Measurements from ENCODE around the gene PNKD. TPM values are rescaled to one million over a fixed set of nuclear protein-coding genes. Genes with fewer than 3 reads are reported as not detected.
A peak's percentile ranks its signal among the peaks of the same experiment; 100 is the strongest.

The PNKD gene
- polyA plus RNA-seq, 2 of the 4 experiments (the other 2 are of a cell fraction), result 46.2 to 51.7 TPM

GRCh38 chr2:218322768-218323525, 52.6 kb downstream of the PNKD start:
- FAIRE-seq, result no peak
- Histone ChIP-seq H3K4me3 (peak overlapping the region; percentile 82), H3K9me3 (no peaks in the 10 kb centered on the region), H3K4me2 (peak overlapping the region; percentile 89), H3K4me1 (peaks cover 32% of the 10 kb centered on the region), H3K27ac (peak overlapping the region; percentile 93 to 98)
- POLR2A ChIA-PET, result interaction anchor here (0.6 to 1.8 kb wide), 7 partner anchors 20 to 210 kb away, joined by 3 to 5 read pairs (median 3); partner anchors contain the start of genes AAMP, CATIP and PNKD
- TF ChIP-seq HES2 (IDR thresholded peaks at IDR 0.05) (no peak), MAFK (IDR thresholded peaks at IDR 0.05; ENCODE audit: partially characterized antibody) (no peak), MAX (IDR thresholded peaks at IDR 0.05) (peak; percentile 35), PHF8 (IDR thresholded peaks at IDR 0.05; ENCODE audit: borderline replicate concordance, low read depth) (peak; percentile 45; the same call in 1 of the 2 replicates), BHLHE40 (IDR thresholded peaks at IDR 0.05; ENCODE audit: low read depth, low read length) (0 out of 2 replicates have a peak, but pooled peaks have one; percentile 26), CBX2 (IDR thresholded peaks at IDR 0.05; ENCODE audit: borderline replicate concordance, low read depth) (no peak), MYC (IDR thresholded peaks at IDR 0.05; ENCODE audit: borderline replicate concordance, low read length) (peak; percentile 81; the same call in 1 of the 2 replicates), ZNF302 (CRISPR knock-in tag; IDR thresholded peaks at IDR 0.05) (no peak), JUN (IDR thresholded peaks at IDR 0.05) (peak; percentile 25 to 37; a peak in 3 of 5 replicates), BCL3 (IDR thresholded peaks at IDR 0.05) (0 out of 3 replicates have a peak, but pooled peaks have one; percentile 21), POLR2A (IDR thresholded peaks at IDR 0.05; ENCODE audit: low read length) (peak; percentile 55), USF2 (IDR thresholded peaks at IDR 0.05) (peak; percentile 13; the same call in 1 of the 2 replicates), PBX3 (IDR thresholded peaks at IDR 0.05) (0 out of 2 replicates have a peak, but pooled peaks have one; percentile 17), NPAS2 (CRISPR knock-in tag; IDR thresholded peaks at IDR 0.05; ENCODE audit: borderline replicate concordance) (no peak), SREBF2 (IDR thresholded peaks at IDR 0.05) (no peak)
- CTCF ChIA-PET, result interaction anchor here (0.6 to 6.3 kb wide), 8 partner anchors 16 to 364 kb away, joined by 3 to 28 read pairs (median 4); partner anchors contain the start of gene CATIP
- ATAC-seq, result peak; percentile 80 to 85
- DNase-seq (ENCODE audit: low read depth in 1 of 2, low spot score in 1 of 2), result peak; percentile 84 to 91
- 3% methylated on average over 8 of the region's 69 CpGs for WGBS (ENCODE audit: missing lambda C conversion rate)

GRCh38 chr2:218323526-218324472, 53.5 kb downstream of the PNKD start:
- FAIRE-seq, result no peak
- POLR2A ChIA-PET, result interaction anchor here (0.6 to 1.8 kb wide), 5 partner anchors 19 to 209 kb away, joined by 3 to 5 read pairs (median 3); partner anchors contain the start of gene CATIP

More at GRCh38 chr2:218323526-218324472, 53.5 kb downstream of the PNKD start:
- CTCF ChIA-PET, result interaction anchor here (0.7 to 6.3 kb wide), 5 partner anchors 17 to 33 kb away, joined by 3 to 28 read pairs (median 4); partner anchors contain the start of gene CATIP
- no peaks in the 10 kb centered on the region for H3K9me3 ChIP-seq
- H3K27ac ChIP-seq, result peak overlapping the region; percentile 93 to 98
- peak; percentile 63 to 67 for ATAC-seq
- H3K4me1 ChIP-seq, result peaks cover 32% of the 10 kb centered on the region
- H3K4me2 ChIP-seq, result peak overlapping the region; percentile 89
- TF ChIP-seq FOSL2 (IDR thresholded peaks at IDR 0.05) (no peak), FOSL2 (CRISPR knock-in tag; IDR thresholded peaks at IDR 0.05) (0 out of 2 replicates have a peak, but pooled peaks have one; percentile 7), TP53 (CRISPR knock-in tag; IDR thresholded peaks at IDR 0.05) (no peak), BCL3 (IDR thresholded peaks at IDR 0.05) (0 out of 3 replicates have a peak, but pooled peaks have one; percentile 8), HES2 (IDR thresholded peaks at IDR 0.05) (no peak), CEBPB (IDR thresholded peaks at IDR 0.05) (peak; percentile 78 to 91; a peak in 3 of 4 replicates), EHMT2 (IDR thresholded peaks at IDR 0.05; ENCODE audit: low read depth) (no peak)
- DNase-seq (ENCODE audit: low read depth in 1 of 2, low spot score in 1 of 2), result peak; percentile 13 to 58
- H3K4me3 ChIP-seq, result peak overlapping the region; percentile 82
- 4% methylated on average over 21 of the region's 24 CpGs for WGBS (ENCODE audit: missing lambda C conversion rate)
